ENCODE results near the gene ZMYND8. TPM values are rescaled to one million over a fixed set of nuclear protein-coding genes. Genes with fewer than 3 reads are reported as not detected.
"Not testable (repeated sequence)": the region's sequence is repeated elsewhere in the genome, so short reads cannot be mapped to it uniquely, and the experiment has no call there.

Gene ZMYND8
- total RNA-seq, 2 experiments from 2014 or later = 28.8 to 29.8 TPM

DNA sequence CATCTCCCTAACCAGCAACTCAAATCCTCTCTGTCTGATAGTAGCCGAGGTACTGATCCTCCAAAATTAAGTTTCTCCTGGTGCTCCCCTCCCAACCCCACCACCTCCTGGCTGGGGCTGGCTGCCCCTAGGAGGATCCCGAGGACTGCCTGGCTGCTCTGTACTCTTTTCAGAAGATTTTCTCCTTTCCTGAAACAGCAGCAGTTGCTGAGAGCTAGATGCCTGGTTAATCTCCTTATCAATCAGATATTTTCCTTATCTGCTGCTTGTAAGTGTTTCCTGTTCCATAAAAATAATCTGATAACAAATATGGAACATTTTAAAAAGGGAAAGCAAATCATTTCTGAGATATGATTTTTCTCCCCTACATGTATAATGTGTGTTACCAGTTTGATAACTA, 52.8 kb downstream of the ZMYND8 start:
- Mint-ChIP-seq H3K4me3 (no peak overlapping the region), H3K9me3 (no peaks in the 10 kb centered on the region), H3K4me1 (peaks cover 31% of the 10 kb centered on the region), H3K27ac (no peak overlapping the region), H3K36me3 (peaks cover 30% of the 10 kb centered on the region), H3K27me3 (no peaks in the 10 kb centered on the region)
- no peak for DNase-seq

DNA sequence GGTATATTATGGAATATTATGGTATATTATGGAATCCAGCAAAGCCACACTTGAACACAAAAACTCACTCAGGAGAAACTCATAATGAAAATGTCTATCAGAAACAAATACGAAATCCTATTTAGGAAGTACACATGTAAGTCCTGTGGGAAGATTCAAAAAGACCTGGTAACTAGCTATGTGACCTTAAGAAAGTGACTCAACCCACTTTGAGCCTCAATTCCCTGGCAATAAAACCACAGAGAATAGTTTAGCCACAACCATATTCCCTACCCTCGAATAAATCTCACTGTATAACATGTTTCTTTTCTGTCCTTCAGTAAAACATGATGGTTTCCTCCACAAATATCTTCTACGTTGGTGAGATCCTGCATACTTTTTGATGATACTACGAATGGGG, 56.4 kb downstream of the ZMYND8 start:
- H3K4me3 Mint-ChIP-seq = no peak overlapping the region
- peak overlapping the region; percentile 47 for H3K27ac Mint-ChIP-seq
- H3K36me3 Mint-ChIP-seq = peaks cover 32% of the 10 kb centered on the region
- DNase-seq = no peak
- no peaks in the 10 kb centered on the region for H3K27me3 Mint-ChIP-seq
- H3K4me1 Mint-ChIP-seq = peaks cover 19% of the 10 kb centered on the region
- no peaks in the 10 kb centered on the region for H3K9me3 Mint-ChIP-seq

DNA sequence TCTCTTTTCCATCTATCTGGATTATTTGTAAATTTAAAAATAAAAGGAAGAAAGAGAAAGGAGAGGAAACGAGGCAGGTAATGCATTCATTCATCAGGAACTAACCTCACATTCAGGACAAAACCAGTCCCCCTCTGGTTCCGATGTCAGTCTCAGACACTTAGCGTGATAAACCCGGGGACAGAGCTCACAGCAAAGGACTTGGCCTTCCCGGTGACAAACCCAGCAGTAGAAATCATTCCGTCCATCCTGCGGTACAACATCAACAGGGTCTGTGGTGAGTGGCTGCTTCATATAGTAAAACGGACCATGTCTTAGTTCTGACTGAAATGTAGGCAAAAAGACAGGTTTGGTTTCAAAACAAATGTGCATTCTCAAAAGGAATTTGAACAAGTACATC, 57.9 kb downstream of the ZMYND8 start:
- no peak overlapping the region for H3K4me3 Mint-ChIP-seq
- no peak overlapping the region for H3K27ac Mint-ChIP-seq
- peaks cover 25% of the 10 kb centered on the region for H3K4me1 Mint-ChIP-seq
- H3K36me3 Mint-ChIP-seq = peaks cover 47% of the 10 kb centered on the region
- H3K27me3 Mint-ChIP-seq = no peaks in the 10 kb centered on the region
- no peak for DNase-seq
- no peaks in the 10 kb centered on the region for H3K9me3 Mint-ChIP-seq

DNA sequence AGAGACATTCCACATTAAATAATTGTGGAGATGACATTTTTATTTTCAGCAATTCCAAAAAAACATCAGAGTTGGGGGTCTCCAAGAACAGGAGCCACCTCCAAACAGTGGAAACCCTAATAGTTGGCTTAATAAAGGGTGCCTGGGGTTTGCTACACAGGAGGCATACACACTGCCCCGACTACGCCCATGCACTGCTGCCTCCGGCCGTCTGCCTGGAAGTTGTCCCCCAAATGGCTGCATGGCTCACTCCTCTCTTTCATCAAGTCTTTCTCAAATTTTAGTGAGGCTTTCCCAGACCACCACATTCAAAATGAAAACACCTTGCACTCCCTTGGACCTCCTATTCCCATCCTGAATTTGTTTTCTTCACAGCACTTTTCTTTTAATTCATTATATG, 58.8 kb downstream of the ZMYND8 start:
- Mint-ChIP-seq H3K27ac (no peak overlapping the region), H3K4me1 (peaks cover 20% of the 10 kb centered on the region), H3K4me3 (no peak overlapping the region), H3K27me3 (no peaks in the 10 kb centered on the region), H3K9me3 (no peaks in the 10 kb centered on the region), H3K36me3 (peaks cover 51% of the 10 kb centered on the region)
- DNase-seq = no peak

DNA sequence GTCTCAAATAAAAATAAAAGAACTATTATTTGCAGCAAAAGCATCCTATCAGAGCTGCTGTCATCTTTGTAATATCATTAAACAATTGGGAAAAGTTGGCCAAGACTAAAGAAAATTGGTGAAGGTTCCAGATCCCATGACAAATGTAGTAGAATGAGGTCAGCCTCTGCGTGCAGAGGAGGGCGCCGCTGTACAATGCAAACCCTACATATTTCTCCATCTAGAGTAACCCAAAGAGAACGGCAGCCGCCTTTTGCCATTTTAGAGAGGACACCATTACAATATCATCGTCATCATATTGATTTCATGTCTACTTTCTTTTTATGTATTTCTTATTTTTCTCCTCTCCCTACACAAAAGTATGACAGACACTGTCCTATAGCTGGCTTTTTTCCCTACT, 59.5 kb downstream of the ZMYND8 start:
- H3K36me3 Mint-ChIP-seq = peaks cover 45% of the 10 kb centered on the region
- H3K27me3 Mint-ChIP-seq = no peaks in the 10 kb centered on the region
- peaks cover 16% of the 10 kb centered on the region for H3K4me1 Mint-ChIP-seq
- H3K27ac Mint-ChIP-seq = no peak overlapping the region
- H3K9me3 Mint-ChIP-seq = no peaks in the 10 kb centered on the region
- no peak overlapping the region for H3K4me3 Mint-ChIP-seq
- DNase-seq = no peak

DNA sequence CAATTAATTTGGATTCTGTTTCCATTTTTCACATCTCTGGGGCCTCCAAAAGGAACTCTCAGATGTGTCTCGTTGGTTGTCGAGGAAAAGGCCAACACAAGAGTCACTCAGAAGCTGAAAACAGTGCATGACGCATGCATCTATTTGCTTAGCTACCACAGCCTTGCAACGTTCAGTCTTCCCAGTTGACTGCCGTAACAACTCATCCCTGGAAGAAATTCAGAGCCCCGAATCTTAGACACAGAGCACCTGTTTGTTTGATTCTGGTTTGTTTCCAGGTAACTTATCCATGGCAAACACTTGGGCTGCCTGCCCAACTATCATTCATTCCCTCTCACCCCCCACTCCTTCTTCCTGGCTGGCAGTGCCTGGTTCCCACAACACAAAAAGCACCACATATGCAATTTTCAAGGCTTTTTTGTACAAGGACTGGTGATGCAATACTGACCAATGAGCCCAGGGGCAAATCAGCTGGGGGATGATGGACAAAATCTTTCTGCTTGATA, 60.5 kb downstream of the ZMYND8 start:
- Mint-ChIP-seq H3K9me3 (no peaks in the 10 kb centered on the region), H3K36me3 (peaks cover 42% of the 10 kb centered on the region), H3K27me3 (no peaks in the 10 kb centered on the region), H3K4me3 (no peak overlapping the region), H3K4me1 (peaks cover 16% of the 10 kb centered on the region), H3K27ac (peak overlapping the region; percentile 4)
- no peak for DNase-seq

DNA sequence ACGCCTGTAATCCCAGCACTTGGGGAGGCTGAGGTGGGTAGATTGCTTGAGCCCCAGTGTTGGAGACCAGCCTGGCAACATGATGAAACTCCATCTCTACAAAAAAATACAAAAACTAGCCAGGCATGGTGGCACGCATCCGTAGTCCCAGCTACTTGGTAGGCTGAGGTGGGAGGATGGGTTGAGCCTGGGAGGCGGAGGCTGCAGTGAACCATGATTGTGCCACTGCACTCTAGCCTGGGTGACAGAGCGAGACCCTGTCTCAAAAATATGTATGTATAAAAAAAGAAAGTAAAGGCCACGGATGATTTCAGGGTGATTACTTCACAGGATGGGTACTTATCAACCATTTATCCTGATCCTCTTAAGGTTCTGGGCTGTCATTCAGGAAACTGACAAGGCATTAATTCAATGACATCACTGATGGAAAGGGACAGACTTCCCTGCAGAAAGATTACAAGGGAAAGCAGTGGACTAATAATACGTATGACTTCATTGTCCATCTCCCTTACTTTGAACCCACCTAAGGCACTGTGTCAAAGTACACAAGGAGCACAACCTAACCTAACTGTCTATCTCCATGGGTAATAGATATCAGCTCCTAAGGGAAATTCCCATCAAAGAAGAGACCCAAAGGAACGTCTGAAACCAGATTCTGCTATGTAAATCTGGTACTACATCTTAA, 61.2 kb downstream of the ZMYND8 start:
- DNase-seq = no peak
- H3K27me3 Mint-ChIP-seq = no peaks in the 10 kb centered on the region
- H3K27ac Mint-ChIP-seq = peak overlapping the region; percentile 4
- no peaks in the 10 kb centered on the region for H3K9me3 Mint-ChIP-seq
- no peak overlapping the region for H3K4me3 Mint-ChIP-seq
- H3K4me1 Mint-ChIP-seq = peaks cover 15% of the 10 kb centered on the region
- peaks cover 39% of the 10 kb centered on the region for H3K36me3 Mint-ChIP-seq

DNA sequence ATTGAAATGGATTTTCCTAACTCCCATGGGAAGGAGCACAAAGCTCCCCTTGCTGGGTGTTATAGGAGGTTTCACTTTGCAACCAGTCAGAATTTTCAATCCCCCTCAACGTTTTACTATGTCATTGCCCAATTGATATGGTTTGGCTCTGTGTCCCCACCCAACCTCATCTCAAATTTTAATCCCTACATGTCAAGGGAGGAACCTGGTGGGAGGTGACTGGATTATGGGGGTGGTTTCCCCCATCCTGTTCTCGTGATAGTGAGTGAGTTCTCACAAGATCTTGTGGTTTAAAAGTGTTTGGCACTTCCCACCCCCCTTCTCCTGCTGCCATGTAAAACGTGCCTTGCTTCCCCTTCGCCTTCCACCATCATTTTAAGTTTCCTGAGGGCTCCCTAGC, 62.9 kb downstream of the ZMYND8 start:
- Mint-ChIP-seq H3K4me1 (peaks cover 10% of the 10 kb centered on the region), H3K27ac (peak overlapping the region; percentile 66), H3K9me3 (no peaks in the 10 kb centered on the region), H3K27me3 (no peaks in the 10 kb centered on the region), H3K36me3 (peaks cover 37% of the 10 kb centered on the region), H3K4me3 (no peak overlapping the region)
- DNase-seq = no peak

DNA sequence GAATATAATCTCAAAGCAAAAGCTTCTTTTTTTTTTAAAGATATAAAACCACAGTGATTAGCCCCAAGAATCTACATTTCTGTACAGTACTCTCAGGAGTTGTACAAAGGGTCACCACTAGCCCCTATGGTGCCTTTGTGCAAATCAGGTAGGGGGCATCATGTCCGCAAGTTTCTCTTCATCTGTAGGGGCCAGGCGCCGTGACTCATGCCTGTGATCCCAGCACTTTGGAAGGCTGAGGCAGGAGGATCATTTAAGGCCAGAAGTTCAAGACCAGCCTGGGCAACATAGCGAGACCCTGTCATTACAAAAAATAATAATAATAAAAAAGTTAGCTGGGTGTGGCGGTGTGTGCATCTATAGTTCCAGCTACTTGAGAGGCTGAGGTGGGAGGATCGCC, 63.9 kb downstream of the ZMYND8 start:
- Mint-ChIP-seq H3K4me3 (no peak overlapping the region), H3K27me3 (no peaks in the 10 kb centered on the region), H3K36me3 (peaks cover 34% of the 10 kb centered on the region), H3K27ac (no peak overlapping the region), H3K9me3 (no peaks in the 10 kb centered on the region), H3K4me1 (peaks cover 10% of the 10 kb centered on the region)
- DNase-seq = no peak

DNA sequence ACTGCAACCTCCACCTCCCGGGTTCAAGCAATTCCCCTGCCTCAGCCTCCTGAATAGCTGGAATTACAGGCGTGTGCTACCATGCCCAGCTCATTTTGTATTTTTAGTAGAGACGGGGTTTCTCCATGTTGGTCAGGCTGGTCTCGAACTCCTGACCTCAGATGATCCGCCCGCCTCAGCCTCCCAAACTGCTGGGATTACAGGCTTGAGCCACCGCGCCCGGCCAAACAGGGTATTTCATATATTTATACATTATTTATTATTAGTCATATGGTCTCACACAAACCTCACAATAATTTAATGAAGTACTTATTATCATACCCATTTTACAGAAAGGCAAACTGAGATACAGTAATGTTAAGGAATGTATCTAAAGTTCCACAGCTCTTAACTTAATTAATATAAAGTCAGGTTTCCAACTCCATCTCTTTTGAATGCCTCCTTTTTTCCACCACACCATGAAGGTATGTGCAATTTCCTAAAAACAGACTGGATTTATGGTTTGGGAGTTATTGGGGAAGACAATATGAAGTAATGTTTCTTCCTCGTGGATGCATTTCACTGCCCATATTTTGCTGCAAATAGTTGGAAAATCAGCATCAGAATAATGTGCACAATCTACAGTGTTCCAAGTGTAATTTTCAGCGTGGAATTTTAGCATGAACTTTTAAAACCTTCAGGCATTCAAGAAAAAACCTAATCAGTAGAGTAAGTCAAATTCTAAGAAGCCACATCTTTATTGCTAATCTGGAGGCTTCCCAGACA, 65.7 kb downstream of the ZMYND8 start:
- Mint-ChIP-seq H3K9me3 (no peaks in the 10 kb centered on the region), H3K27me3 (no peaks in the 10 kb centered on the region), H3K27ac (no peak overlapping the region), H3K36me3 (peaks cover 37% of the 10 kb centered on the region), H3K4me1 (peaks cover 10% of the 10 kb centered on the region), H3K4me3 (no peak overlapping the region)
- DNase-seq = no peak

DNA sequence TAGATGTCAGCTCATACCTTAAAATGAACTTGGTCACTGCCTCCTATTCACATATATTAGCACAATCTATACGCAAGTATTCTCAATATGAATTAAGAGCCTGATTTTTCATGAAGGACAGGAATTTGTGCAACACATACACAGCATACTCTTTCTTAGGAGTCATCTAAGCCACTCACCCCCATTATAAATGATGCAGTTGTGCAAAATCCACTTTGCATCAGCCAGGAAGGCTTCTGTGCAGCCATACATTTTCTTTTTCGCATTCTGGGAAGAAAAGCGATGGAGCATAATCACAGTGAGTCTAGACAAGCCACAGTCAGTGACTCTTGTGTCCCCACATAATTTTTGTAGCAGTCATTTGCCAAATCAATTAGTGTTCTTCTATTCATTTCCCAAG, 66.5 kb downstream of the ZMYND8 start:
- no peak overlapping the region for H3K27ac Mint-ChIP-seq
- no peak overlapping the region for H3K4me3 Mint-ChIP-seq
- H3K36me3 Mint-ChIP-seq = peaks cover 28% of the 10 kb centered on the region
- no peak for DNase-seq
- H3K27me3 Mint-ChIP-seq = no peaks in the 10 kb centered on the region
- H3K4me1 Mint-ChIP-seq = peaks cover 10% of the 10 kb centered on the region
- H3K9me3 Mint-ChIP-seq = no peaks in the 10 kb centered on the region

DNA sequence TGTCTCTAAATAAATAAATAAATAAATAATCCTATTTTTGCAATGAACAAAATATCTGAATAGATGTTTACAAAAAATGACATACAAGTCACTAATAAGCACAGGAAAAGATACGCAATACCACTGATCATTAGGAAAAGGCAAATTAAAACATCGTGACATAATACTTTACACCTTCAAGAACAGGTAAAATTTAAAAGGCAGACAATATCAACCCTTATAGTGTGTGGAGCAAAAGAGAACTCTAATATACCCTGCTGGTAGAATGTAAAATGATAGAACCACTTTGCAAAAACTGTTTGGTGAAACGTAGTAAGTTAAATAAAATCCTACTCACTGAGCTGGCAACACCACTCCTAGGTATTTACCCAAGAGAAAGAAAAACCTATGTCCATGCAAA, 67.4 kb downstream of the ZMYND8 start:
- Mint-ChIP-seq H3K27ac (no peak overlapping the region), H3K36me3 (peaks cover 20% of the 10 kb centered on the region), H3K4me3 (no peak overlapping the region), H3K27me3 (no peaks in the 10 kb centered on the region), H3K9me3 (no peaks in the 10 kb centered on the region), H3K4me1 (peaks cover 6% of the 10 kb centered on the region)
- no peak for DNase-seq

DNA sequence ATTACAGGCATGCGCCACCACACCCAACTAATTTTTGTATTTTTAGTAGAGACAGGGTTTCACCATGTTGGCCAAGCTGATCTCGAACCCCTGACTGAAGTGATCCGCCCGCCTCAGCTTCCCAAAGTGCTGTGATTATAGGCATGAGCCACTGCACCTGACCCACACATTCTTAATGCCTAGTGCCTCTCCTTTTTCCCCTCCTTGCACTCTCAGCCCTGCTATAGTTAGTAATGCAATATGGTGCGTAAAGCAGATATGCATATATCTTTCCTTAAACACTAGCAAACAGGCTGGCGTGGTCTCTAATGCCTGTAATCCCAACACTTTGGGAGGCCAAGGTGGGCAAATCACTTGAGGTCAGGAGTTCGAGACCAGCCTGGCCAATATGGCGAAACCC, 68.0 kb downstream of the ZMYND8 start:
- H3K9me3 Mint-ChIP-seq, H3K27me3 Mint-ChIP-seq, DNase-seq, H3K27ac Mint-ChIP-seq, H3K4me1 Mint-ChIP-seq, H3K4me3 Mint-ChIP-seq: not testable (repeated sequence)
- peaks cover 18% of the 10 kb centered on the region for H3K36me3 Mint-ChIP-seq

DNA sequence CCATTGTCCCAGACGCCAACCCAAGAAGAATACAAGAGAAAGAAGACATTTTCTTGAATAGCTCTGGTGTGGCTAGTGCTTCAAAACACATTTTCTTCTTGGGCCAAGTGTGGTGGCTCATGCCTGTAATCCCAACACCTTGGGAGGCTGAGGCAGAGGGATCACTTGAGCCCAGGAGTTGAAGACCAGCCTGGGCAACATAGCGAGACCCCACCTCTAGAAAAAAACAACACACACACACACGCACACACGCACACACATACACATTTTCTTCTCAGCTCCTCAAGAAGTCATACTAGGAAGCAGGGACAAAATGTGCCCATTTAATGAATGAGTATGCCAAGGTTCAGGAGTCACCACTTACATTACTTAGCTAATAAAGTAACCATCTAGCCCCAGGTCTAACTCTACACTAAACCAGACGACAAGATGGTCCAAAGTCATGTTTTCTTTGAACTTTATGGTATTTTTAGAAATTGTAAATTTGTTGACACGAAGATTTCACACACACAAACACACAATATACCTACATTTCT, 68.8 kb downstream of the ZMYND8 start:
- Mint-ChIP-seq H3K27ac (no peak overlapping the region), H3K4me3 (no peak overlapping the region), H3K9me3 (no peaks in the 10 kb centered on the region), H3K27me3 (no peaks in the 10 kb centered on the region), H3K36me3 (peaks cover 14% of the 10 kb centered on the region), H3K4me1 (no peaks in the 10 kb centered on the region)
- DNase-seq = no peak

DNA sequence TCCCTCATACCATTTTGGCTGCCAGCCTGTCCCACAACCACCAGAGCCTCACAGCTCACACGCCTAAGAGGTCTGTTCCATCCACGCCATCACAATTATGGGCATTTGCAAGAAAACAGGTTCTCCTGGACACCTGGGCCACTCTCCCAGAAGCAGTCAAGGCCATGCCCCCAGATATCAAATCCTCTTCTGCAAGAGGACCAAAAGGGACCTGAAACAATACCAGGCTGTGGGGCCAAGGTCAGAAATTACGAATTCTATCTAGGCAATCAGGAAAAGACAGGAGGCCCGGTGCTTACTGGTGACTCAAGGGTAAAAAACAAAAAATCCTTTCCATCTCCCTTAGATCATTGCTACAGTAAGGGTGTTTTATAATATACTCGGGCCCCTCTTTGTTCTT, 69.8 kb downstream of the ZMYND8 start:
- Mint-ChIP-seq H3K27ac (no peak overlapping the region), H3K4me1 (no peaks in the 10 kb centered on the region), H3K27me3 (no peaks in the 10 kb centered on the region), H3K36me3 (peaks cover 14% of the 10 kb centered on the region), H3K4me3 (no peak overlapping the region), H3K9me3 (no peaks in the 10 kb centered on the region)
- no peak for DNase-seq

All from activated naive CD8-positive, alpha-beta T cell treated with anti-CD3 and anti-CD28 coated beads for 36 hours (primary cell).